Caco-2 (cell line): Measurements from ENCODE around the gene TRPM6. TPM values are rescaled to one million over a fixed set of nuclear protein-coding genes. Genes with fewer than 3 reads are reported as not detected.

Experiments
- BruUV-seq: library from RNA; stranded (reverse); fragments of 400-500 nt; replicated peaks from 2 replicates; lab custom pipeline; 2021; lab: Mats Ljungman, UMichigan
- CTCF ChIA-PET: fragments of 300-600 bp; sonication (Branson Sonifier 250); formaldehyde crosslinking; loops from one replicate; lab custom pipeline; 2022; ENCODE audit warnings: antibody characterized with exemption; lab: Charles Lee
- POLR2A ChIA-PET: fragments of 300-600 bp; sonication (Branson Sonifier 250); formaldehyde crosslinking; loops from one replicate; lab custom pipeline; 2022; ENCODE audit warnings: antibody characterized with exemption; lab: Charles Lee
- DNase-seq, 2 experiments: peaks; one replicate each; pipeline versions ENCODE4 v3.0.0 to v3.0.0-alpha.2; 2020 to 2022
- H3K27me3 ChIP-seq: replicated peaks from 2 replicates; pipeline ENCODE4 v1.6.0; 2011; ENCODE audit warnings: low read length; ENCODE audit not compliant: control insufficient read depth, insufficient read depth
- H3K36me3 ChIP-seq: 2 replicates; pipeline ENCODE4 v1.5.1; 2011; ENCODE audit warnings: low read length; ENCODE audit not compliant: control insufficient read depth, insufficient read depth
- H3K4me1 ChIP-seq: fragments of 250-450 bp; sonication (Bioruptor Pico); 2 replicates; pipeline ENCODE4 v1.5.1; 2020; ENCODE audit warnings: mild to moderate bottlenecking
- H3K4me3 ChIP-seq: 2 replicates; pipeline ENCODE4 v1.5.1; 2011; ENCODE audit warnings: low read depth, mild to moderate bottlenecking, control low read depth, low read length
- H3K9me3 ChIP-seq: fragments of 250-450 bp; sonication (Bioruptor Pico); 2 replicates; pipeline ENCODE4 v1.5.1; 2020; ENCODE audit warnings: mild to moderate bottlenecking, moderate library complexity
- H3K27ac Mint-ChIP-seq: one replicate; pipeline ENCODE4 v1.8.0; 2022; ENCODE audit warnings: mixed read lengths; ENCODE audit not compliant: unreplicated experiment
- H3K27me3 Mint-ChIP-seq: one replicate; pipeline ENCODE4 v1.8.0; 2022; ENCODE audit warnings: mixed read lengths; ENCODE audit not compliant: insufficient read depth, unreplicated experiment
- H3K36me3 Mint-ChIP-seq: one replicate; pipeline ENCODE4 v1.8.0; 2022; ENCODE audit warnings: mild to moderate bottlenecking, mixed read lengths; ENCODE audit not compliant: insufficient read depth, unreplicated experiment
- H3K4me1 Mint-ChIP-seq: one replicate; pipeline ENCODE4 v1.8.0; 2022; ENCODE audit warnings: low read depth, mixed read lengths; ENCODE audit not compliant: unreplicated experiment
- H3K4me3 Mint-ChIP-seq: one replicate; pipeline ENCODE4 v1.8.0; 2022; ENCODE audit warnings: mild to moderate bottlenecking, moderate library complexity, mixed read lengths; ENCODE audit not compliant: unreplicated experiment
- H3K9me3 Mint-ChIP-seq: one replicate; pipeline ENCODE4 v1.8.0; 2022; ENCODE audit warnings: mixed read lengths; ENCODE audit not compliant: unreplicated experiment
- intact Hi-C: fragments of 100-400 bp; cut with micrococcal nuclease; formaldehyde crosslinking; loops from one replicate; pipeline ENCODE4 v1.10.0; 2022; ENCODE audit not compliant: unreplicated experiment
- total RNA-seq: library from RNA; stranded (reverse); gene quantifications from 2 replicates; pipeline ENCODE4 v1.2.3, GENCODE V29; 2022
- TF ChIP-seq, protein P1 (sequence below), 2 experiments: fragments of 200-600 bp in 1 of 2; IDR thresholded peaks; 1 replicate in 1 of 2; 2 replicates in 1 of 2; pipeline versions ENCODE4 v1.5.1 to v1.8.0; 2011 to 2022; ENCODE audit warnings: antibody characterized with exemption in 1 of 2, control low read depth in 1 of 2, inconsistent platforms in 1 of 2, low read depth in 1 of 2, low read length in 1 of 2, mild to moderate bottlenecking in 1 of 2, moderate library complexity in 1 of 2; ENCODE audit not compliant: insufficient read depth in 1 of 2, severe bottlenecking in 1 of 2, unreplicated experiment in 1 of 2

The TRPM6 gene
- total RNA-seq, 1 experiment from 2014 or later = 5.0 TPM

DNA sequence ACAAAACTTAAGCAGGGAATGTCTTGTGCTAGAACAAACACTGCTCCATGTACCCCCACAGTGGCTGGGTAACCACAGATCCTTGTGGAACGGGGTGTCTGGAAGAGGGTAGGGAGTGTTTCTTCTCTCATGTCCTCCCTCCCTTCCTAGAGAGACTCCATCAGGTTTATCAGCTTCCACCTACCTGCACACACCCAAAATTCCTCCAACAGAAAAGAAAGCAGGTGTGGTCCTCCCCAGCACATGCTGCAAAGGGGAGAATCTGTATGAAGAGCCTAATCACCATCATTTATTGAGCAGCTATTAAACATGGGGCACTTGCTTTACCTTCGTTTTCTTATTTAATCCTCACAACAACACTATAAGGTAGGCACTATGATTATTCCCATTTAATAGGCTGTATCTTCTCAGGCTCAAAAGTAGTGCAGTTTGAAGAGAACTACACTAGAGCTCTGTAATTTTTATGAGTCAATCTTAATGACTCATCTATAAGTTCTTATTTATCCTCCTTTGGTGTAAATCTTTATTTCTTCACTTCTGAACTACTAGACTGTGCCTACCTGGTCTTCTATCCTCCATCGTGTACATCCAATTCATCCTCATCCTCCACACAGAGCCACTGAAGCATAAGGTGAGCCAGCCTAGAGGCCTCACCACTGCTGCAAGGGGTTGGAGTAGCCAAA is 33.4 kb upstream of the TRPM6 start:
- Histone ChIP-seq H3K36me3 (no peaks in the 10 kb centered on the region), H3K4me3 (no peak overlapping the region), H3K4me1 (no peaks in the 10 kb centered on the region), H3K27me3 (no peaks in the 10 kb centered on the region), H3K9me3 (no peaks in the 10 kb centered on the region)
- H3K4me3 Mint-ChIP-seq = no peak overlapping the region
- no TSS peak for BruUV-seq
- CTCF ChIA-PET = no interaction called here
- no peaks in the 10 kb centered on the region for H3K27me3 Mint-ChIP-seq
- intact Hi-C loops = no loop called here
- H3K9me3 Mint-ChIP-seq = no peaks in the 10 kb centered on the region
- TF ChIP-seq, protein P1, sequence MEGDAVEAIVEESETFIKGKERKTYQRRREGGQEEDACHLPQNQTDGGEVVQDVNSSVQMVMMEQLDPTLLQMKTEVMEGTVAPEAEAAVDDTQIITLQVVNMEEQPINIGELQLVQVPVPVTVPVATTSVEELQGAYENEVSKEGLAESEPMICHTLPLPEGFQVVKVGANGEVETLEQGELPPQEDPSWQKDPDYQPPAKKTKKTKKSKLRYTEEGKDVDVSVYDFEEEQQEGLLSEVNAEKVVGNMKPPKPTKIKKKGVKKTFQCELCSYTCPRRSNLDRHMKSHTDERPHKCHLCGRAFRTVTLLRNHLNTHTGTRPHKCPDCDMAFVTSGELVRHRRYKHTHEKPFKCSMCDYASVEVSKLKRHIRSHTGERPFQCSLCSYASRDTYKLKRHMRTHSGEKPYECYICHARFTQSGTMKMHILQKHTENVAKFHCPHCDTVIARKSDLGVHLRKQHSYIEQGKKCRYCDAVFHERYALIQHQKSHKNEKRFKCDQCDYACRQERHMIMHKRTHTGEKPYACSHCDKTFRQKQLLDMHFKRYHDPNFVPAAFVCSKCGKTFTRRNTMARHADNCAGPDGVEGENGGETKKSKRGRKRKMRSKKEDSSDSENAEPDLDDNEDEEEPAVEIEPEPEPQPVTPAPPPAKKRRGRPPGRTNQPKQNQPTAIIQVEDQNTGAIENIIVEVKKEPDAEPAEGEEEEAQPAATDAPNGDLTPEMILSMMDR (IDR thresholded peaks at IDR 0.05; ENCODE audit: insufficient read depth in 1 of 2, low read depth in 1 of 2, low read length in 1 of 2, severe bottlenecking in 1 of 2, unreplicated experiment in 1 of 2) = no peak
- H3K4me1 Mint-ChIP-seq = no peaks in the 10 kb centered on the region
- H3K27ac Mint-ChIP-seq = no peak overlapping the region
- no peak for DNase-seq
- POLR2A ChIA-PET = no interaction called here
- H3K36me3 Mint-ChIP-seq = no peaks in the 10 kb centered on the region

DNA sequence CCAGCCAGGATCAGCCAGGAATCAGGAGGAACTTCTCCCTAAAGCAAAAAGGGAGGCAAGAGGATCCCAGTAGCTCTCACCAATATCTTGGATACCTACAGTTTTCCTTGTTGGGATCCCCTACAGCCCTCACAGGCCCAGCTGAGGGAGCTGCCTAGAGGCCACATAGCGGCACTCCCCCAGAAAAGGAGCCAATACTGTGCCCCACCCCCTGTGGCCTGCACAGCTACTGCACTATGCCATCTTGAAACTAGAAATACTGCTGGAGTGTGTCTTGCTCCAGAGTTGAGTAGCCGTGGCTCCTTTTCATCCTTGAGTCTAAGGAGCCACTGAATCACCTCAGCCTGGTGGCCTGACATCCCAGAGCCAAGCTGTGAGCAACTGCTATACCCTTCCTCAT is 22.3 kb upstream of the TRPM6 start:
- no peak overlapping the region for H3K4me3 ChIP-seq
- DNase-seq = no peak
- BruUV-seq = no TSS peak
- Mint-ChIP-seq H3K9me3 (no peaks in the 10 kb centered on the region), H3K4me3 (no peak overlapping the region), H3K27me3 (no peaks in the 10 kb centered on the region), H3K4me1 (no peaks in the 10 kb centered on the region), H3K36me3 (no peaks in the 10 kb centered on the region), H3K27ac (no peak overlapping the region)
- intact Hi-C loops = no loop called here
- H3K4me1 ChIP-seq = no peaks in the 10 kb centered on the region
- ChIA-PET POLR2A (no interaction called here), CTCF (no interaction called here)
- H3K27me3 ChIP-seq = no peaks in the 10 kb centered on the region
- TF ChIP-seq, protein P1 (IDR thresholded peaks at IDR 0.05; ENCODE audit: insufficient read depth in 1 of 2, low read depth in 1 of 2, low read length in 1 of 2, severe bottlenecking in 1 of 2, unreplicated experiment in 1 of 2) = no peak
- H3K36me3 ChIP-seq = no peaks in the 10 kb centered on the region
- H3K9me3 ChIP-seq = no peaks in the 10 kb centered on the region

DNA sequence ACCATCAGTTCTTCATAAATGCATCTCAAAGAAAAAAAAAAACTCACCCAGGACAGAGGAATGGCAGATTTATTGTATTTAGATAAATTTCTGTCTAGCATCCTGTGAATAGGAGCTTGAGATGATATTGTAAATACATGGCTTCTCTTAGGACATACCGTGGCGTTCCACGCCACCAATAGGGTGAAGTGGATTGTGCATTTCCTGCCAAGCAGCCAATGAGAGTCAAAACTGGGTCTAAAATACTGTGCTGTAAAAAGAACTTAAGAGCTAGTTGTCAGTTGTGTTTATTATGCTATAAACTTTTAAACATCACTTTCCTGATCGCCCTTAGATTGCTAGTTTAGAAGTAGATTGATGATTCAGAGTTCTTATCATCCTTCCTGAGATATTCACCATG is 20.9 kb upstream of the TRPM6 start:
- BruUV-seq = no TSS peak
- H3K27me3 ChIP-seq = no peaks in the 10 kb centered on the region
- no peak for DNase-seq
- no peak overlapping the region for H3K4me3 ChIP-seq
- ChIA-PET CTCF (no interaction called here), POLR2A (no interaction called here)
- no peaks in the 10 kb centered on the region for H3K4me1 Mint-ChIP-seq
- no peaks in the 10 kb centered on the region for H3K9me3 Mint-ChIP-seq
- intact Hi-C loops = no loop called here
- H3K4me1 ChIP-seq = no peaks in the 10 kb centered on the region
- no peaks in the 10 kb centered on the region for H3K27me3 Mint-ChIP-seq
- H3K36me3 Mint-ChIP-seq = no peaks in the 10 kb centered on the region
- no peaks in the 10 kb centered on the region for H3K9me3 ChIP-seq
- H3K27ac Mint-ChIP-seq = no peak overlapping the region
- no peak overlapping the region for H3K4me3 Mint-ChIP-seq
- TF ChIP-seq, protein P1 (IDR thresholded peaks at IDR 0.05; ENCODE audit: insufficient read depth in 1 of 2, low read depth in 1 of 2, low read length in 1 of 2, severe bottlenecking in 1 of 2, unreplicated experiment in 1 of 2) = no peak
- H3K36me3 ChIP-seq = no peaks in the 10 kb centered on the region
